GM13977 (cell line): ENCODE results near the gene CYP1B1.

Experiments
- DNase-seq: peaks from one replicate; pipeline ENCODE4 v3.0.0; 2012; ENCODE audit warnings: low spot score
- CTCF ChIP-seq: IDR thresholded peaks from 2 replicates; pipeline ENCODE4 v1.5.1; 2012; ENCODE audit warnings: mild to moderate bottlenecking, control low read depth; ENCODE audit not compliant: insufficient read depth; ENCODE audit errors: extremely low read depth, missing control alignments
- in situ Hi-C: fragments of 300-500 bp; cut with MboI; formaldehyde crosslinking; loops from one replicate; pipeline ENCODE4 v1.12.0; 2022; ENCODE audit warnings: low sequenced_read_pairs, low pct_unique_long_range_greater_than_20kb, mixed read lengths, inconsistent platforms; ENCODE audit not compliant: unreplicated experiment

CYP1B1 gene

GRCh38 chr2:38080346-38080745 is 4.4 kb upstream of the CYP1B1 start:
- in situ Hi-C loops: no loop called here
- no peak for DNase-seq
- TF ChIP-seq CTCF: no peak

- no peak for DNase-seq
Observed at GRCh38 chr2:38079116-38080052, 3.4 kb upstream of the CYP1B1 start.

GRCh38 chr2:38077431-38077769 is 1.4 kb upstream of the CYP1B1 start:
- TF ChIP-seq CTCF: no peak
- no peak for DNase-seq
- in situ Hi-C loops: no loop called here

More at GRCh38 chr2:38079116-38080052, 3.4 kb upstream of the CYP1B1 start:
- no peak for TF ChIP-seq CTCF
- in situ Hi-C loops: no loop called here

GRCh38 chr2:38076710-38077430 is 919 bp upstream of the CYP1B1 start:
- TF ChIP-seq CTCF: peak; percentile 56
- peak; percentile 91 for DNase-seq
- in situ Hi-C loops: no loop called here

- TF ChIP-seq CTCF: peak; percentile 51
- in situ Hi-C loops: no loop called here
- DNase-seq: peak; percentile 81
Observed at GRCh38 chr2:38076152-38076709, 280 bp upstream of the CYP1B1 start.

GRCh38 chr2:38074764-38075506 is 1.0 kb downstream of the CYP1B1 start:
- DNase-seq: peak; percentile 39
- in situ Hi-C loops: no loop called here
- TF ChIP-seq CTCF: no peak
